Measurements from ENCODE around the gene RPH3AL. TPM values are rescaled to one million over a fixed set of nuclear protein-coding genes. Genes with fewer than 3 reads are reported as not detected.

Gene RPH3AL
- total and polyA plus RNA-seq, 10 of the 15 experiments (the other 5 are each of a cell fraction or from before 2014, with no cell fraction given) = 0.04 to 1.2 (median 0.47) TPM; not detected in 2

GRCh38 chr17:379531-380465 is 27.2 kb upstream of the RPH3AL start:
- BruUV-seq (replicated peaks) = no TSS peak
- no peak for TF ChIP-seq GABPA (IDR thresholded peaks at IDR 0.05; ENCODE audit: low read depth)
- TF ChIP-seq ATF2 (IDR thresholded peaks at IDR 0.05; ENCODE audit: low read length) = no peak
- no peak for TF ChIP-seq CTCF (IDR thresholded peaks at IDR 0.05 in 2 of 3, conservative IDR thresholded peaks at IDR 0.05 in 1 of 3; ENCODE audit: control insufficient read depth in 2 of 3, extremely low read depth in 1 of 3, insufficient read depth in 1 of 3, low read depth in 3 of 3, low read length in 3 of 3)
- no peak for TF ChIP-seq TCF12 (IDR thresholded peaks at IDR 0.05; ENCODE audit: low read depth, low read length)
- 0 out of 2 replicates have a peak, but pooled peaks have one; percentile 8 for TF ChIP-seq EED (IDR thresholded peaks at IDR 0.05; ENCODE audit: low read depth)
- WGBS (ENCODE audit: insufficient coverage, insufficient replicate concordance, low lambda C conversion rate, missing lambda C conversion rate) = 76% methylated on average over 27 of the region's 28 CpGs
- intact Hi-C loops (cut with micrococcal nuclease; ENCODE audit: unreplicated experiment) (no loop called here), in situ Hi-C loops (cut with MboI) (no loop called here)
- FAIRE-seq (no peak), ATAC-seq (no peak), DNase-seq (ENCODE audit: low read depth, low spot score) (no peak)
- H3K4me1 ChIP-seq (ENCODE audit: control insufficient read depth, insufficient read depth, low read length) = no peaks in the 10 kb centered on the region
- ChIA-PET POLR2A (no interaction called here), RAD21 (ENCODE audit: unreplicated experiment) (no interaction called here), CTCF (no interaction called here), SMC1A (ENCODE audit: uncharacterized antibody, unreplicated experiment) (no interaction called here)
- no peak overlapping the region for H3K4me3 ChIP-seq
- H3K9me3 ChIP-seq (replicated peaks; ENCODE audit: control insufficient read depth, insufficient read depth, low read length) = no peaks in the 10 kb centered on the region
- H4K20me1 ChIP-seq (ENCODE audit: control insufficient read depth, insufficient read depth) = no peaks in the 10 kb centered on the region
- H3K4me2 ChIP-seq (ENCODE audit: control insufficient read depth, insufficient read depth) = no peak overlapping the region
- H3K9ac ChIP-seq (ENCODE audit: control insufficient read depth, insufficient read depth, low read length) = no peak overlapping the region
- no peaks in the 10 kb centered on the region; a peak in 1 of 4 replicates for H3K27me3 ChIP-seq (replicated peaks in 1 of 2; ENCODE audit: control insufficient read depth in 2 of 2, insufficient read depth in 2 of 2, low read length in 1 of 2)
- no peaks in the 10 kb centered on the region for H3K36me3 ChIP-seq (ENCODE audit: control insufficient read depth in 2 of 2, insufficient read depth in 2 of 2, low read length in 1 of 2)
- H3K27ac ChIP-seq (ENCODE audit: control insufficient read depth, insufficient read depth) = no peak overlapping the region
- H3K79me2 ChIP-seq (ENCODE audit: control insufficient read depth, insufficient read depth, low read length) = no peaks in the 10 kb centered on the region
- H2AFZ ChIP-seq (ENCODE audit: control insufficient read depth, low read depth, low read length) = no peak overlapping the region
